Measurements from ENCODE around the gene NEURL1B. TPM values are rescaled to one million over a fixed set of nuclear protein-coding genes. Genes with fewer than 3 reads are reported as not detected.

Gene NEURL1B
- total RNA-seq, 2 experiments from 2014 or later = 0.08 to 0.16 TPM

- CTCF ChIA-PET = no interaction called here
- no peak for TF ChIP-seq CTCF (IDR thresholded peaks at IDR 0.05)
- Histone ChIP-seq H3K27ac (ENCODE audit: low read depth in 1 of 2, low read length in 2 of 2) (no peak overlapping the region), H3K9me3 (ENCODE audit: control insufficient read depth in 1 of 2, insufficient read depth in 1 of 2, low read length in 2 of 2) (no peaks in the 10 kb centered on the region), H3K36me3 (ENCODE audit: insufficient read depth, low read length) (no peaks in the 10 kb centered on the region), H3K4me3 (ENCODE audit: low read length) (no peak overlapping the region), H3K4me1 (ENCODE audit: insufficient read depth, low read length) (peaks cover 14% of the 10 kb centered on the region), H3K27me3 (ENCODE audit: control insufficient read depth in 1 of 2, insufficient read depth in 2 of 2, low read length in 2 of 2) (no peaks in the 10 kb centered on the region)
- H3K36me3 Mint-ChIP-seq (ENCODE audit: low read depth) = no peaks in the 10 kb centered on the region
- peaks cover 24% of the 10 kb centered on the region for H3K4me1 Mint-ChIP-seq (ENCODE audit: low read depth)
- no peaks in the 10 kb centered on the region for H3K9me3 Mint-ChIP-seq
- no peaks in the 10 kb centered on the region for H3K27me3 Mint-ChIP-seq
- DNase-seq (no peak), ATAC-seq (ENCODE audit: poor library complexity) (no peak)
- POLR2A ChIA-PET = no interaction called here
- H3K4me3 Mint-ChIP-seq = no peak overlapping the region
- intact Hi-C loops (cut with DNase I, micrococcal nuclease) = no loop called here
- H3K27ac Mint-ChIP-seq = peak overlapping the region; percentile 80
Observed at GRCh38 chr5:172687940-172688339, 46.9 kb downstream of the NEURL1B start.

GRCh38 chr5:172688349-172689217 is 47.5 kb downstream of the NEURL1B start:
- H3K9me3 ChIP-seq (ENCODE audit: control insufficient read depth in 1 of 2, insufficient read depth in 1 of 2, low read length in 2 of 2) = no peaks in the 10 kb centered on the region
- H3K4me3 ChIP-seq (ENCODE audit: low read length) = no peak overlapping the region
- CTCF ChIA-PET = no interaction called here
- ATAC-seq (ENCODE audit: poor library complexity) (peak; percentile 73), DNase-seq (peak in 10 of 14 experiments; percentile 15 to 69 (median 44))
- H3K9me3 Mint-ChIP-seq = no peaks in the 10 kb centered on the region
- no peaks in the 10 kb centered on the region for H3K36me3 ChIP-seq (ENCODE audit: insufficient read depth, low read length)
- POLR2A ChIA-PET = interaction anchor here (1.2 kb wide), 1 partner anchor 9 kb away, joined by 5 read pairs; no protein-coding TSS in a partner anchor
- H3K27ac ChIP-seq (ENCODE audit: low read depth in 1 of 2, low read length in 2 of 2) = peak overlapping the region in 1 of 2 donors; percentile 30
- H3K27me3 Mint-ChIP-seq = no peaks in the 10 kb centered on the region
- H3K4me1 Mint-ChIP-seq (ENCODE audit: low read depth) = peaks cover 23% of the 10 kb centered on the region
- no peak overlapping the region for H3K4me3 Mint-ChIP-seq
- no peaks in the 10 kb centered on the region for H3K36me3 Mint-ChIP-seq (ENCODE audit: low read depth)
- H3K4me1 ChIP-seq (ENCODE audit: insufficient read depth, low read length) = peaks cover 14% of the 10 kb centered on the region
- no peaks in the 10 kb centered on the region for H3K27me3 ChIP-seq (ENCODE audit: control insufficient read depth in 1 of 2, insufficient read depth in 2 of 2, low read length in 2 of 2)
- H3K27ac Mint-ChIP-seq = peak overlapping the region; percentile 80
- intact Hi-C loops (cut with DNase I, micrococcal nuclease) = no loop called here
- TF ChIP-seq CTCF (IDR thresholded peaks at IDR 0.05) = no peak

GRCh38 chr5:172689218-172689572 is 48.1 kb downstream of the NEURL1B start:
- ChIA-PET CTCF (no interaction called here), POLR2A (interaction anchor here (1.2 kb wide), 1 partner anchor 8 kb away, joined by 5 read pairs; no protein-coding TSS in a partner anchor)
- Mint-ChIP-seq H3K36me3 (ENCODE audit: low read depth) (no peaks in the 10 kb centered on the region), H3K4me3 (no peak overlapping the region), H3K27ac (peak overlapping the region; percentile 80), H3K9me3 (no peaks in the 10 kb centered on the region), H3K27me3 (no peaks in the 10 kb centered on the region), H3K4me1 (ENCODE audit: low read depth) (peaks cover 22% of the 10 kb centered on the region)
- H3K4me3 ChIP-seq (ENCODE audit: low read length) = no peak overlapping the region
- peak overlapping the region in 1 of 2 donors; percentile 30 for H3K27ac ChIP-seq (ENCODE audit: low read depth in 1 of 2, low read length in 2 of 2)
- TF ChIP-seq CTCF (IDR thresholded peaks at IDR 0.05) = no peak
- H3K4me1 ChIP-seq (ENCODE audit: insufficient read depth, low read length) = peaks cover 14% of the 10 kb centered on the region
- H3K9me3 ChIP-seq (ENCODE audit: control insufficient read depth in 1 of 2, insufficient read depth in 1 of 2, low read length in 2 of 2) = no peaks in the 10 kb centered on the region
- H3K27me3 ChIP-seq (ENCODE audit: control insufficient read depth in 1 of 2, insufficient read depth in 2 of 2, low read length in 2 of 2) = no peaks in the 10 kb centered on the region
- no peak for DNase-seq
- no peaks in the 10 kb centered on the region for H3K36me3 ChIP-seq (ENCODE audit: insufficient read depth, low read length)
- intact Hi-C loops (cut with DNase I, micrococcal nuclease) = no loop called here
- ATAC-seq (ENCODE audit: poor library complexity) = peak; percentile 28
